GM13976 (cell line): Measurements from ENCODE around the gene FASN.

Experiments used
- DNase-seq: peaks from one replicate; pipeline ENCODE4 v3.0.0; 2012; ENCODE audit warnings: low spot score
- in situ Hi-C: fragments of 300-500 bp; cut with MboI; formaldehyde crosslinking; loops from one replicate; pipeline ENCODE4 v1.12.0; 2022; ENCODE audit warnings: low sequenced_read_pairs, mixed read lengths, inconsistent platforms; ENCODE audit not compliant: unreplicated experiment
- TF ChIP-seq, protein P1 (sequence below): IDR thresholded peaks from 2 replicates; pipeline ENCODE4 v1.5.1; 2012; ENCODE audit warnings: borderline replicate concordance, mild to moderate bottlenecking; ENCODE audit not compliant: insufficient read depth; ENCODE audit errors: extremely low read depth, missing control alignments, control extremely low read depth

Gene FASN

DNA sequence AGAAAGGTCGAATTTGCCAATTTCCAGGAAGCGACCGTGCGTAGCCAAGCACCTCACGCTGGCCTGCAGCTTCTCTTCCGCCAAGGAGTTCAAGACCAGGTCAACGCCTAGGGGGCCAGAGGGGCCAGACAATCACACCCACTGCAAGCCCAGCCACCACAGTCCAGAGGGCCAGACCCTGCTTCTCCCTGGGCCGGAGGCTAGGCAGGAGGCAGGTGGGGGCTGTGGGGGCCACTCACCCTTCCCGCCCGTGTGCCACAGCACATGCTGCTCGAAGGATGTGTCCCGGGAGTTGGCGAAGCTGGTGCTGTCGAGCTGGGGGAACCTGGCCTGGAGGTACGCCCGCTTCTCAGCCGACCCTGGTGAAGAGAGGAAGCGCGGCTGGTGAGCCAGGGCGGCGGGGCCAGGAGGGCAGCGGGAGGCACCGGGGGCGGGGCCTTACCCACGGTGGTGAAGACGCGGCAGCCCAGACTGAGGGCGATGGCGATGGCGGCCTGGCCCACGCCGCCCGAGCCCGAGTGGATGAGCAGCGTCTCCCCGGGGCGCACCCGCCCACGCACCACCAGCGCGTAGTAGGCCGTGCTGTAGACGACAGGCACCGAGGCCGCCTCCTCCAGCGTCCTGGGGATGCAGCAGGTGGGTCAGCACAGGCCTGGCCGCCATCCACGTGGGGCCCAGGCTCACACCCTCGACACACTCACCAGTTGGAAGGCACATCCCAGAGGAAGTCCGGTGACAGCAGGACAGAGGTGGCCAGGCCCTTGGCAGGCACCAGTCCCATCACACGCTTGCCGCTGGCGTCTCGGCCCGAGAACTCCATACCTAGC is 14.3 kb downstream of the FASN start:
- in situ Hi-C loops = no loop called here
- TF ChIP-seq, protein P1, sequence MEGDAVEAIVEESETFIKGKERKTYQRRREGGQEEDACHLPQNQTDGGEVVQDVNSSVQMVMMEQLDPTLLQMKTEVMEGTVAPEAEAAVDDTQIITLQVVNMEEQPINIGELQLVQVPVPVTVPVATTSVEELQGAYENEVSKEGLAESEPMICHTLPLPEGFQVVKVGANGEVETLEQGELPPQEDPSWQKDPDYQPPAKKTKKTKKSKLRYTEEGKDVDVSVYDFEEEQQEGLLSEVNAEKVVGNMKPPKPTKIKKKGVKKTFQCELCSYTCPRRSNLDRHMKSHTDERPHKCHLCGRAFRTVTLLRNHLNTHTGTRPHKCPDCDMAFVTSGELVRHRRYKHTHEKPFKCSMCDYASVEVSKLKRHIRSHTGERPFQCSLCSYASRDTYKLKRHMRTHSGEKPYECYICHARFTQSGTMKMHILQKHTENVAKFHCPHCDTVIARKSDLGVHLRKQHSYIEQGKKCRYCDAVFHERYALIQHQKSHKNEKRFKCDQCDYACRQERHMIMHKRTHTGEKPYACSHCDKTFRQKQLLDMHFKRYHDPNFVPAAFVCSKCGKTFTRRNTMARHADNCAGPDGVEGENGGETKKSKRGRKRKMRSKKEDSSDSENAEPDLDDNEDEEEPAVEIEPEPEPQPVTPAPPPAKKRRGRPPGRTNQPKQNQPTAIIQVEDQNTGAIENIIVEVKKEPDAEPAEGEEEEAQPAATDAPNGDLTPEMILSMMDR = no peak
- DNase-seq = no peak

DNA sequence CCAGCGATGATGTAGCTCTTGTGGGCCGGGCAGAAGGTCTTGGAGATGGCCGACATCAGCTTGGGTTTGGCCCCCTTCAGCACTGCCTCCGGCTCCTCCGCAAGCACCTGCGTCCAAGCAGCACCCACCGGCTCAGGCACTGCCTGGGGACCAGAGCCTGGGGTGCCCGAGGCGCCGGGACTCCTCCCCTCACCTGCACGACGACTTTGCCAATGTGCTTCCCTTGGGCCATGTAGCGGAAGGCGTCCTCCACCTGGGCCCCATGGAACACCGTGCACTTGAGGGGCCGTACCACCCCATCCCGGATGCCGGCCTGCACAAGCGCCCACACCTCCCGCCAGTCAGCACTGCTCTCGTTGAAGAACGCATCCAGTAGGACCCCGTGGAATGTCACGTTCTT is 15.0 kb downstream of the FASN start:
- in situ Hi-C loops = no loop called here
- TF ChIP-seq, protein P1 = no peak
- DNase-seq = no peak

- TF ChIP-seq, protein P1 = no peak
- DNase-seq = no peak
- in situ Hi-C loops = no loop called here
Observed at GRCh38 chr17:82082456-82082855, 15.6 kb downstream of the FASN start.

DNA sequence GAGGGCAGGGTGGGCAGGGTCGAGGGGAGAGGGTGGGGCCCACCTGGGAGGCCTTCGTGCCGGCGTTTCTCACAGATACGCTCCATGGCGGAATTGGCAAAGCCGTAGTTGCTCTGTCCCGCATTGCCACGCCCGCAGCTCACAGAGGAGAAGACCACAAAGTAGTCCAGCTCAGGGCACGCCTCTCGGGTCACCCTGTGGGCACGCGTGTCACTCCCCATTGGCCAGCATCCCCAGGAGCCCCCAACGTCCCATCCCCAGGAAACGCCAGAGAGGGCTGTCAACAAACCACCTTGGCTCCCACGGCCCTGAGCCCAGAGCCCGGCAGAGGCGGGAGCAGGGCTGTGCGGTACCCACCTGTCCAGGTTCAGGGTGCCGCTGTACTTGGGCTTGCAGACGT is 16.1 kb downstream of the FASN start:
- TF ChIP-seq, protein P1 = no peak
- in situ Hi-C loops = no loop called here
- DNase-seq = no peak

- in situ Hi-C loops = no loop called here
- TF ChIP-seq, protein P1 = no peak
- DNase-seq = no peak
Observed at GRCh38 chr17:82081546-82081945, 16.5 kb downstream of the FASN start.

GRCh38 chr17:82080789-82081464 is 17.1 kb downstream of the FASN start:
- in situ Hi-C loops = no loop called here
- TF ChIP-seq, protein P1 = no peak
- DNase-seq = no peak
